Hepatocyte (in vitro differentiated cells): Measurements from ENCODE around the gene HRC.

ENCODE experiments used
- CTCF ChIP-seq: fragments of 200-600 bp; sonication (generic); IDR thresholded peaks from 2 replicates; pipeline ENCODE4 v1.5.1; 2016; ENCODE audit warnings: antibody characterized with exemption, mild to moderate bottlenecking; ENCODE audit not compliant: poor library complexity
- EZH2phosphoT487 ChIP-seq: fragments of 200-600 bp; sonication (generic); IDR thresholded peaks from one replicate; pipeline ENCODE4 v1.6.1; 2018; ENCODE audit warnings: antibody characterized with exemption, mild to moderate bottlenecking, low read depth, moderate library complexity; ENCODE audit not compliant: unreplicated experiment, severe bottlenecking

GRCh38 chr19:49165111-49165750 is 10.0 kb upstream of the HRC start:
- TF ChIP-seq CTCF, result no peak
- no peak for TF ChIP-seq EZH2phosphoT487
